SK-N-SH (cell line): ENCODE data around the gene SPRED2. TPM values are rescaled to one million over a fixed set of nuclear protein-coding genes. Genes with fewer than 3 reads are reported as not detected.

Source experiments
- CTCF ChIA-PET: fragments of 300-600, 350-600 bp; formaldehyde crosslinking; extraction: SDS; loops from one replicate; lab custom pipeline; 2021; lab: Yijun Ruan, JAX
- POLR2A ChIA-PET: fragments of 350-600 bp; sonication (Branson Sonifier 250); formaldehyde crosslinking; extraction: SDS; loops from one replicate; lab custom pipeline; 2020; ENCODE audit warnings: antibody characterized with exemption, inconsistent platforms; lab: Yijun Ruan, JAX
- DNase-seq: peaks from one replicate; pipeline ENCODE4 v3.0.0; 2012
- H2AFZ ChIP-seq: fragments of 200-600 bp; sonication (generic); 2 replicates; pipeline ENCODE4 v1.8.1; 2016; ENCODE audit warnings: antibody characterized with exemption, mild to moderate bottlenecking, low read depth
- H3F3A ChIP-seq: fragments of 200-600 bp; sonication (generic); replicated peaks from 2 replicates; pipeline ENCODE3; 2016; ENCODE audit warnings: antibody characterized with exemption, mild to moderate bottlenecking; ENCODE audit not compliant: insufficient read depth
- H3K27ac ChIP-seq, 2 experiments: fragments of 200-500 bp in 1 of 2; fragments of 200-600 bp in 1 of 2; sonication (Bioruptor generic) in 1 of 2; sonication (generic), shearing (Covaris generic) in 1 of 2; 2 replicates each; pipeline versions ENCODE4 v1.5.1 to v1.6.1; 2014 to 2016; ENCODE audit warnings: low read depth in 2 of 2, inconsistent platforms in 1 of 2, low read length in 1 of 2, mild to moderate bottlenecking in 1 of 2, mixed read lengths in 1 of 2
- H3K27me3 ChIP-seq: fragments of 200-600 bp; sonication (generic), shearing (Covaris generic); 2 replicates; pipeline ENCODE4 v1.6.1; 2016; ENCODE audit warnings: mixed run types; ENCODE audit not compliant: insufficient read depth
- H3K36me3 ChIP-seq, 2 experiments: fragments of 200-500 bp in 1 of 2; fragments of 200-600 bp in 1 of 2; sonication (Bioruptor generic) in 1 of 2; sonication (generic) in 1 of 2; replicated peaks in 1 of 2; 2 replicates each; pipeline versions ENCODE3 to v1.5.1; 2014 to 2016; ENCODE audit warnings: low read length in 1 of 2, mild to moderate bottlenecking in 1 of 2; ENCODE audit not compliant: insufficient read depth in 2 of 2, control insufficient read depth in 1 of 2
- H3K4me1 ChIP-seq, 2 experiments: fragments of 200-500 bp in 1 of 2; fragments of 200-600 bp in 1 of 2; sonication (Bioruptor generic) in 1 of 2; sonication (generic), shearing (Covaris generic) in 1 of 2; 2 replicates each; pipeline versions ENCODE4 v1.5.1 to v1.6.1; 2014 to 2016; ENCODE audit warnings: low read depth in 1 of 2, low read length in 1 of 2, mixed run types in 1 of 2; ENCODE audit not compliant: insufficient read depth in 2 of 2, control insufficient read depth in 1 of 2
- H3K4me2 ChIP-seq: fragments of 200-600 bp; sonication (generic), shearing (Covaris generic); 2 replicates; pipeline ENCODE4 v1.6.1; 2017; ENCODE audit warnings: mixed run types
- H3K4me3 ChIP-seq, 2 experiments: fragments of 200-500 bp in 1 of 2; fragments of 200-600 bp in 1 of 2; sonication (Bioruptor generic) in 1 of 2; sonication (generic), shearing (Covaris generic) in 1 of 2; 2 replicates each; pipeline versions ENCODE4 v1.5.1 to v1.8.1; 2014 to 2016; ENCODE audit warnings: low read depth in 2 of 2, inconsistent platforms in 1 of 2, low read length in 1 of 2, mild to moderate bottlenecking in 1 of 2, mixed read lengths in 1 of 2, moderate library complexity in 1 of 2
- H3K79me2 ChIP-seq: fragments of 200-600 bp; sonication (generic); 2 replicates; pipeline ENCODE4 v1.8.1; 2017; ENCODE audit warnings: mild to moderate bottlenecking; ENCODE audit not compliant: insufficient read depth
- H3K9ac ChIP-seq: fragments of 200-600 bp; sonication (generic); 2 replicates; pipeline ENCODE4 v1.6.1; 2017; ENCODE audit warnings: mixed run types
- H3K9me2 ChIP-seq: fragments of 200-600 bp; sonication (generic); 2 replicates; pipeline ENCODE4 v1.6.1; 2017; ENCODE audit warnings: mixed run types
- H3K9me3 ChIP-seq: fragments of 200-600 bp; sonication (generic); 2 replicates; pipeline ENCODE4 v1.6.1; 2017; ENCODE audit warnings: mixed run types, mild to moderate bottlenecking, moderate library complexity
- H4K20me1 ChIP-seq: fragments of 200-600 bp; sonication (generic); 2 replicates; pipeline ENCODE4 v1.6.1; 2017; ENCODE audit warnings: mild to moderate bottlenecking, mixed run types; ENCODE audit not compliant: insufficient read depth
- GABPA ChIP-seq: IDR thresholded peaks from 2 replicates; pipeline ENCODE4 v1.4.0; 2012; ENCODE audit warnings: low read depth, mild to moderate bottlenecking
- IRF3 ChIP-seq: fragments of 150-350 bp; IDR thresholded peaks from 2 replicates; pipeline ENCODE4 v1.6.1; 2016; ENCODE audit warnings: mild to moderate bottlenecking, low read depth, low read length
- MEF2A ChIP-seq: IDR thresholded peaks from 2 replicates; pipeline ENCODE4 v1.4.0; 2012; ENCODE audit warnings: low read depth, borderline replicate concordance
- NRF1 ChIP-seq: IDR thresholded peaks from 2 replicates; pipeline ENCODE4 v1.6.1; 2012; ENCODE audit warnings: low read depth, mild to moderate bottlenecking, low read length
- RAD21 ChIP-seq: IDR thresholded peaks from 2 replicates; pipeline ENCODE4 v1.6.1; 2012; ENCODE audit warnings: mild to moderate bottlenecking, low read length
- RFX5 ChIP-seq: IDR thresholded peaks from 2 replicates; pipeline ENCODE4 v1.6.1; 2012; ENCODE audit warnings: mild to moderate bottlenecking, improper control_type of control experiment, low read length
- SIN3A ChIP-seq: IDR thresholded peaks from 2 replicates; pipeline ENCODE4 v1.6.1; 2012; ENCODE audit warnings: low read depth, mild to moderate bottlenecking, low read length, moderate library complexity, borderline replicate concordance
- SMC3 ChIP-seq: IDR thresholded peaks from 2 replicates; pipeline ENCODE4 v1.6.1; 2012; ENCODE audit warnings: low read depth, low read length, improper control_type of control experiment
- TAF1 ChIP-seq: IDR thresholded peaks from 2 replicates; pipeline ENCODE4 v1.6.1; 2012; ENCODE audit warnings: low read depth, mild to moderate bottlenecking, low read length, moderate library complexity, borderline replicate concordance
- TCF12 ChIP-seq: IDR thresholded peaks from 2 replicates; pipeline ENCODE4 v1.4.0; 2012
- WGBS: methylation state at CpG from one replicate; pipeline ENCODE4 v1.1.6; 2017; ENCODE audit warnings: low lambda C conversion rate; 5-methylcytosine and 5-hydroxymethylcytosine counted together
- polyA plus RNA-seq, 3 experiments: library from polyadenylated mRNA; depleted of rRNA; stranded (reverse); fragments of >200 nt; gene quantifications; 2 replicates each; pipeline ENCODE4 v1.2.3, GENCODE V29; 2012
- TF ChIP-seq, protein P1 (sequence below): fragments of 150-350 bp; IDR thresholded peaks from 2 replicates; pipeline ENCODE4 v1.6.1; 2017; ENCODE audit warnings: antibody characterized with exemption, low read length, low read depth, borderline replicate concordance
- TF ChIP-seq, protein P2 (sequence below): IDR thresholded peaks from 2 replicates; pipeline ENCODE4; 2012

The SPRED2 gene
- polyA plus RNA-seq, 1 of the 3 experiments (the other 2 are of a cell fraction): 21.9 TPM

- TF ChIP-seq, protein P1, sequence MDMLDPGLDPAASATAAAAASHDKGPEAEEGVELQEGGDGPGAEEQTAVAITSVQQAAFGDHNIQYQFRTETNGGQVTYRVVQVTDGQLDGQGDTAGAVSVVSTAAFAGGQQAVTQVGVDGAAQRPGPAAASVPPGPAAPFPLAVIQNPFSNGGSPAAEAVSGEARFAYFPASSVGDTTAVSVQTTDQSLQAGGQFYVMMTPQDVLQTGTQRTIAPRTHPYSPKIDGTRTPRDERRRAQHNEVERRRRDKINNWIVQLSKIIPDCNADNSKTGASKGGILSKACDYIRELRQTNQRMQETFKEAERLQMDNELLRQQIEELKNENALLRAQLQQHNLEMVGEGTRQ: no peak
- TF ChIP-seq, protein P2, sequence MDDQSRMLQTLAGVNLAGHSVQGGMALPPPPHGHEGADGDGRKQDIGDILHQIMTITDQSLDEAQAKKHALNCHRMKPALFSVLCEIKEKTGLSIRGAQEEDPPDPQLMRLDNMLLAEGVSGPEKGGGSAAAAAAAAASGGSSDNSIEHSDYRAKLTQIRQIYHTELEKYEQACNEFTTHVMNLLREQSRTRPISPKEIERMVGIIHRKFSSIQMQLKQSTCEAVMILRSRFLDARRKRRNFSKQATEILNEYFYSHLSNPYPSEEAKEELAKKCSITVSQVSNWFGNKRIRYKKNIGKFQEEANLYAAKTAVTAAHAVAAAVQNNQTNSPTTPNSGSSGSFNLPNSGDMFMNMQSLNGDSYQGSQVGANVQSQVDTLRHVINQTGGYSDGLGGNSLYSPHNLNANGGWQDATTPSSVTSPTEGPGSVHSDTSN: no peak
Observed at GRCh38 chr2:65311049-65311448, 121.3 kb downstream of the SPRED2 start (continued).

GRCh38 chr2:65309699-65310098 is 122.7 kb downstream of the SPRED2 start:
- Histone ChIP-seq H3K9me3 (no peaks in the 10 kb centered on the region), H2AFZ (no peak overlapping the region), H3K27me3 (no peaks in the 10 kb centered on the region), H3K27ac (no peak overlapping the region), H4K20me1 (no peaks in the 10 kb centered on the region), H3K79me2 (peaks cover 4% of the 10 kb centered on the region; the same call in 1 of the 2 replicates), H3K9ac (no peak overlapping the region), H3F3A (no peaks in the 10 kb centered on the region), H3K4me2 (no peak overlapping the region), H3K9me2 (no peaks in the 10 kb centered on the region), H3K4me1 (no peaks in the 10 kb centered on the region), H3K36me3 (peaks cover 44 to 45% of the 10 kb centered on the region in 2 experiments), H3K4me3 (no peak overlapping the region)
- no peak for TF ChIP-seq IRF3
- TF ChIP-seq SMC3: no peak
- no peak for TF ChIP-seq GABPA
- no peak for TF ChIP-seq TAF1
- TF ChIP-seq RFX5: no peak
- no peak for TF ChIP-seq NRF1
- TF ChIP-seq RAD21: no peak
- TF ChIP-seq MEF2A: no peak
- no peak for TF ChIP-seq TCF12
- 96% methylated on average over 7 of the region's 8 CpGs for WGBS
- POLR2A ChIA-PET: interaction anchor here (0.6 kb wide), 1 partner anchor 124 kb away, joined by 3 read pairs; no protein-coding TSS in a partner anchor
- CTCF ChIA-PET: interaction anchor here (1.1 to 1.2 kb wide), 2 partner anchors 9 to 26 kb away, joined by 3 to 5 read pairs; no protein-coding TSS in a partner anchor
- DNase-seq: no peak

GRCh38 chr2:65305934-65306333 is 126.5 kb downstream of the SPRED2 start:
- peaks cover 13% of the 10 kb centered on the region for H3F3A ChIP-seq
- no peaks in the 10 kb centered on the region for H3K9me3 ChIP-seq
- no peak overlapping the region for H3K4me2 ChIP-seq
- no peak for DNase-seq
- H3K9me2 ChIP-seq: no peaks in the 10 kb centered on the region
- peaks cover 8 to 19% of the 10 kb centered on the region in 2 experiments for H3K36me3 ChIP-seq
- H3K27me3 ChIP-seq: no peaks in the 10 kb centered on the region
- peaks cover 0 to 14% of the 10 kb centered on the region in 2 experiments; a peak in 3 of 4 replicates for H3K4me1 ChIP-seq
- 84% methylated on average over 2 of the region's 2 CpGs for whole genome bisulfite sequencing
- H2AFZ ChIP-seq: no peak overlapping the region
- TF ChIP-seq SIN3A: no peak
- no peaks in the 10 kb centered on the region for H3K79me2 ChIP-seq
- no peaks in the 10 kb centered on the region for H4K20me1 ChIP-seq
- POLR2A ChIA-PET: no interaction called here
- H3K4me3 ChIP-seq: no peak overlapping the region
- H3K27ac ChIP-seq: no peak overlapping the region
- CTCF ChIA-PET: no interaction called here
- H3K9ac ChIP-seq: no peak overlapping the region
